Inferior parietal cortex (tissue), 1 donor: ENCODE measurements around the gene CADPS.

ENCODE experiments used
- DNase-seq: peaks from one replicate; pipeline ENCODE4 v3.0.0-alpha.2; 2016; ENCODE audit errors: extremely low spot score

The CADPS gene

DNA sequence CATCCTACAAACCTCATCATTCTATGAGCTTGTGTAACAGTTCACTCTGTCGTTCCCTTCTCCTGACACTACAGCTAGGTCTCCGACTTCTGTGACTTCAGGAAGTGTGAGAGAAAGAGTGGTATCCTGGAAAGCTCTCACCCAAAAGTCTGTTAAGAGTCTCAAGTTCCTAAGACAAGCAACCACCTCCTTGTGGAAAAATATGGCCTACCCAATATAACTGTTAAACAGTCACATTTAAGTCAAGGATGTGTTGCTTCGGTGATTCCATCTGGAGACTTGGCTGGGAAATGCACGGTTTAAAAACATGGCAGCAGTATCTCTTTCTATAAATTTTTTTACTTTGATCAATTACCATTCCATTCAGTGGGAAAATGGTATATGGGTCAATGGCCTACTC is 515.7 kb downstream of the CADPS start:
- no peak for DNase-seq

DNA sequence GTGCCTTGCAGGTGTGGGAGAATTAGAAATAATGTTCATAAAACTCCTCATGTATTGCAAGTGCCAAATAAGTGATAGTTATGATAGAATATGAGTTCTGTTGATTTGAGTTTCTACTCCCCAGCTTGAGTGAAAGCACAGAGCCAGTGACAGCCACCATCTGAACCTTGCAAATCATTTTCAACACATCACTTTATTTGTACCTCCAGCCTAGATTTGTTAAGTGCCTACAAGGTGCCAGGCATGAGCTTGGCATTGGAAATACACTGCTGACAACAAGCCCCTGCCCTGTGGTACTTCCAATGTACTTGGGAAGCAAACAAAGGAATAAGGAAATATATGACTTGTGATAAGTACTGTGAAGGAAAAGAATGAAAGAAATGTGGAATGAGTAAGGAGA is 518.9 kb downstream of the CADPS start:
- no peak for DNase-seq

DNA sequence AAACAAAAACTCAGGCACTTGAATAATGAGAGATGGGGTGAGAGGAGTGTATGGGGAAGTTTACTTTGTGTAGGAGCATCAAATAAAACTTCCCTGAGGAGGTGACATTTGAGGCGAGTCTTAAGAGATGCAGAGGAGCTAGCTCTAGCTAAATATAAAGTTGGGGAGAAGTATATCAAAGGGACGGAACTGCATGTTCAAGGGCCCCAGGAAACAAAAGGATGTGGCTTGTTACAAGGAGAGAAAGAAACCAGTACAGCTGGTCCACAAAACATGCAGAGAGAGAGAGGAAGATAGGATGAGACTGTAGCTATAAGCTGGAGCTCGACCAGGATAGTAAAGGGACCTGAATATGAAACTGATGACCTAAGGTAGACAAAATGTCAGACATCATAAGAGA is 519.5 kb downstream of the CADPS start:
- DNase-seq = no peak
